SH-SY5Y (cell line): Measurements from ENCODE around the gene PRR35.

Experiments
- GATA2 ChIP-seq: IDR thresholded peaks from 2 replicates; pipeline ENCODE4 v1.6.1; 2011; ENCODE audit warnings: mild to moderate bottlenecking, low read depth, low read length
- GATA3 ChIP-seq: IDR thresholded peaks from 2 replicates; pipeline ENCODE4 v1.6.1; 2011; ENCODE audit warnings: low read depth, mild to moderate bottlenecking, low read length, moderate library complexity

GRCh38 chr16:591892-592517 lies 31.8 kb downstream of the PRR35 start:
- TF ChIP-seq GATA2 = no peak
- no peak for TF ChIP-seq GATA3
